Pulmonary artery endothelial cell (primary cell): ENCODE results near the gene MYL1. TPM values are rescaled to one million over a fixed set of nuclear protein-coding genes. Genes with fewer than 3 reads are reported as not detected.

Source experiments
- DNase-seq: peaks from one replicate; pipeline ENCODE4 v3.0.0-alpha.2; 2011; ENCODE audit warnings: low read depth, low spot score
- total RNA-seq: library from RNA; depleted of rRNA; stranded (reverse); fragments of >200 nt; gene quantifications from 2 replicates; pipeline ENCODE4 v1.2.3, GENCODE V29; 2014

The MYL1 gene
- total RNA-seq, 1 donor from 2014 or later = not detected

DNA sequence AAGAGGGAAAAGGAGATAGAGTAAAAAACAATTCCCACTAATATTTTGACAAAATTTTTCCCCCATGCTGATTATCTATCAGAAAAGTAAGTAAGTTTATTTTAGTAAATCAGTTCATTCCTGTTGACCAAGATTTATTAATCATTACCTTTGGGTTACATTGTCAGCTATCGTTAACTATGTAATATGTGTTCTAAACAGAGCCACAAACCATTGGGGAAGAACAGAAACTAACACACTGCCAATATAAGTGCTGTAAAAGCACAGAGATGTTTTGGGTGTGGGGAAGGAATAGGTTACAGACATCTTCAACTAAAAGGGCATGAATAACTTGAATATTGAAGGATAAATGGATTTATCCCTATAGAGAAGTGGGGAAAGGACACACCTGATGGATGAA, 47.3 kb downstream of the MYL1 start:
- no peak for DNase-seq

DNA sequence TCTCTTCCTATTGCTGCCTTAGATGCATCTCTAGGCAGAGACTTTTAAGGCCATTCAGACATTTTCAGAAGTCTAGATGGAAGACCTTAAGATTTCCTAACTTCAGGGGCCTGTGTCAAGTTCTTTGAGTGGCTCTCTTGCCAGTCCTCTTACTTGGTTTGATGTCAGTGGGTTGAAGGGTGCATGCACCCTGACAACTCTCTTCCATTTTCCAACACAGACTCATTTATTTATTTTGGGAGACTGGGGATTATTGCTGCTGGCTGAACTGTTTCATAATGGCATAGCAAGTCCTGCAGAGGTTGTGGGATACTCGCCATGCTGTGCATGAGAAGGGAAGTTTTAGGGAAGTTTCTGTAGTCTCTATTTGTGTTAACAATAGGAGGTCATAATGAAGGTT, 50.7 kb downstream of the MYL1 start:
- DNase-seq = no peak

DNA sequence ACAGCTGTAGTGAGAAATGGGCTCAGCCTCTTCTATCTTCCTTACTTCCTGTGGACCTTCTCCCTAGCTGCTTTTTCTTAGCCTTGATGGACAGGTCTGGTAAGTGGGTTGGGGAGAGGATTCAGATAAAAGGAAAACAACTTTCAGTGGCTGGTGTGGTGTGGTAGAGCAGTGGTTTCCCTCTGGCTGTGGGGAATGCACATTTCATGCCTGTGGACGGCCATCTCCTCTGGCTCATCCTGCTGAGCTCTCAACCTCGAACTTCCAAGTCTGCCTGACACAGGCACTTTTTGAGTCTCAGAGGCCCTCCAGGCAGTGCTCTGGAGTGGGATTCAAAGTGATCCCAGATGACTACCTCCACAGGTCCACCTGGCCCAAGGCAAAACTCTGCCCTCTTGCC, 51.1 kb downstream of the MYL1 start:
- DNase-seq = no peak

DNA sequence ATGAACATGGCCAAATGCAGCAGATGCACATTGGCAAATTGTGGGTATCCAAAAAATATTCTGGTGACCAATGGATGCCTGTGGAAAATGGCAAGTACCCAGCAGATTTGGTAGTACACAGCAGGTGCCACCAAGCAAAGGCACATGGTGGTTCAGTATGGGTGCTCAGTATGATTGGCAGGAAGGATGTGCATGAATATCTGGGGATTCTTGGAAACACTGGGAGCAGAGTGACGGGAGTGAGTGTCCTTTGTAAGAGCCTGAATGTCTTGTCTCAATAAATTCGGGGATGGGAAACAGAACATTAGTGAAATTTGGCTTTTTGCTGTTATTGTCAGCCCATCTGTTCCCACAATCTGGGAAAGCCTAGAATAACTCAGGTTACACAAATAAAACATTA, 52.9 kb downstream of the MYL1 start:
- no peak for DNase-seq

DNA sequence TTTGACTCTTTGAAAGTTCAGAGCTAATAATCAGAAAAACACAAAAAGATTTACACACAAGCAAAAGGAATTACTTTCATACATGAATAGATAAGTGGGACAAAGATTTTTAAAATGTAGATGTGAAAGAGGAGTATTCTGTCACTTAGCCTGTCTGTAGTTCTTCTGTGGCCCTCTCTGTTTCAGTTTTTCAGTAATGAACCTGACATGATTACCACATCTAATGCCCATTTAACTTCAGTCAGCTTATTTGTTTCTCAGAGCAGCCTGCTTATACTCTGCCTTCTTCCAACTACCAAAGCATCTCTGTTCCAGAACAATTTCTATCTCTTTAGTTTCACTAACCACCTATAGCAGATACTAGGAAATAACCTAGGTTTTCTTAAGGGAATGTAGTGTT, 55.3 kb downstream of the MYL1 start:
- DNase-seq = no peak

DNA sequence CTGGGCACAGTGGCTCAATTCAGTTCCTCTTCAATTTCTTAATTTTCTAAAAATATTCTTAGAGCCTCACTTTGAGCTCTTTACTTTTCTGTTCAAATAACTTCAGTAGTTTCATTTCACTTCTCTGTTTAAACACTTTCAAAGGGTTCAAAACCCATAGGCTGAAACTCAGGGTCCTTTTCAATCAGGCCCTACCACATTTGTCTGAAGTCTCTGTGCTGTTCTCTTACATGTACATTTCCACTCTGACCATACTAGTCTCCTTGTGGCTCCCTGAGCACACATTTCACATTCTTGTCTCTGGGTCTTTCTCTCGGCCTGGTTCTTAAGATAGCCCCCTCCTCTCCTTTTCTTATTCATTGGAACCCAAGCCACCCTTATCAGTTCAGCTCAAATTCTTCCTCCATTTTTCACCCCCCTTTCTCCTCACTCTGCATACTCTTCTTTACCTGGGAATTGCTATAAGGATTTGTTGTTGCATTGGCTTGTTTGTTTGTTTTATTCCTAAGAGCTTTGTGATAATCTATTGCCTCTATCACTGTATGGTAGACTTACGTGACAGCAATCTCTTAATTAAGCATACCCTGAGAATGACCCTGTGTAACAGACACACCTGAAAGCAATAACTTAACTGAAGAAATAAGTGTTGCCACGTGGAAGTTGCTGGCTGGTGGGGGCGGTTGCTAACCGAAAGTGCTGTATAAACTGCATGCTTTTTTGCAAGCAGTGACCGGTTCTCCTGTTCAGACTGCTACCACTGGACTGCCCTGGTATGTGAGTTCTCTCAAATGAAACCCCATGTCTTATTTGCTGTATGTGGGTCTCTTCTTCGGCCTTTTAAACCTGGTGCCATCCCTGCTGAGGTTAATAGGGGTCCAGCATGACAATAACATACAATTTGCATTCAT, 62.0 kb downstream of the MYL1 start:
- DNase-seq = no peak

DNA sequence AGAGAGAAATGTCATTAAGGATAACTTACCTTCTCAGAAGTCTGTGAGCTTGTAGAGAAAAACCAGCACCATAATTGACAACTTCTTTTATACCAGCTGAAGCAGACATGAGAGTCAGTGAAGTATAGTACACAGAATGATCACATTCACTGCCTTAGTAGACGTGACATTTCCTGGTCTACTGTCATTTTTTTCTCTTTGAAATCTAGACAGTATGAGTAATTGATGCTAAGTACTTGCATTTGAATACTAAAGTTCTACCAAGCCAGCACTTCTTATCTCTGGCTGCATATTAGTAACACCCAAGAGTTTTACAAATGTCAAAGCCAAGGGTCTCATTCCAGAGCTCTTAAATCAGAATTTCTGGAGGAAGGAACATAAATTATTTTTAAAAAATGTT, 64.4 kb downstream of the MYL1 start:
- no peak for DNase-seq

Other genes starting within 250 kb of the MYL1 start
- gene KANSL1L, start 143.8 kb downstream of the MYL1 start, total RNA-seq = 8.1 and 14.6 TPM in 2 replicates
- not detected in 2 replicates for gene ACADL, start 89.7 kb downstream of the MYL1 start, total RNA-seq
- 29.4 and 32.9 TPM in 2 replicates for gene LANCL1, start 161.6 kb upstream of the MYL1 start, total RNA-seq
- gene CPS1, start 241.4 kb upstream of the MYL1 start, total RNA-seq = 3.9 and 18.0 TPM in 2 replicates